GM12878 (cell line): Measurements from ENCODE around the gene IVD. TPM values are rescaled to one million over a fixed set of nuclear protein-coding genes. Genes with fewer than 3 reads are reported as not detected.

Experiments used
- ATAC-seq: fragments of 200-7000 bp; cut with Tn5 transposase; 3 replicates; pipeline ENCODE4 v1.9.1; 2020; ENCODE audit warnings: mild to moderate bottlenecking, moderate library complexity
- BruUV-seq: library from RNA; stranded (reverse); fragments of 400-500 nt; replicated peaks from 2 replicates; lab custom pipeline; 2021; lab: Mats Ljungman, UMichigan
- CTCF ChIA-PET: fragments of 300-600 bp; sonication (Branson Sonifier 250); formaldehyde crosslinking; extraction: SDS; loops from one replicate; lab custom pipeline; 2021; ENCODE audit warnings: inconsistent platforms; lab: Yijun Ruan, JAX
- POLR2A ChIA-PET: fragments of 350-600 bp; formaldehyde crosslinking; extraction: SDS; loops from one replicate; lab custom pipeline; 2021; ENCODE audit warnings: inconsistent platforms; lab: Charles Lee
- RAD21 ChIA-PET: fragments of 300-600 bp; sonication (Branson Sonifier 250); formaldehyde crosslinking; loops from one replicate; lab custom pipeline; 2023; ENCODE audit warnings: antibody characterized with exemption; ENCODE audit not compliant: unreplicated experiment; lab: Charles Lee
- SMC1A ChIA-PET: fragments of 300-600 bp; sonication (Branson Sonifier 250); formaldehyde crosslinking; loops from one replicate; lab custom pipeline; 2023; ENCODE audit not compliant: unreplicated experiment, uncharacterized antibody; lab: Charles Lee
- DNase-seq: peaks from one replicate; pipeline ENCODE4 v3.0.0-alpha.2; 2011; ENCODE audit warnings: low read depth, low spot score
- FAIRE-seq: peaks from 3 replicates; lab custom pipeline; 2011; peaks lifted over from hg19 to GRCh38; lab: Jason Lieb, UNC
- H2AFZ ChIP-seq: 2 replicates; pipeline ENCODE4 v1.6.0; 2011; ENCODE audit warnings: low read depth, low read length, control low read depth; ENCODE audit not compliant: control insufficient read depth
- H3K27ac ChIP-seq: 2 replicates; pipeline ENCODE4 v1.5.1; 2011; ENCODE audit warnings: control low read depth; ENCODE audit not compliant: control insufficient read depth, insufficient read depth
- H3K27me3 ChIP-seq, 2 experiments: replicated peaks in 1 of 2; 2 replicates each; pipeline versions ENCODE4 v1.6.0 to v1.6.1; 2011; ENCODE audit warnings: low read length in 1 of 2; ENCODE audit not compliant: control insufficient read depth in 2 of 2, insufficient read depth in 2 of 2
- H3K36me3 ChIP-seq, 2 experiments: 2 replicates each; pipeline ENCODE4 v1.5.1; 2011; ENCODE audit warnings: low read length in 1 of 2; ENCODE audit not compliant: control insufficient read depth in 2 of 2, insufficient read depth in 2 of 2
- H3K4me1 ChIP-seq: 2 replicates; pipeline ENCODE4 v1.6.1; 2011; ENCODE audit warnings: mild to moderate bottlenecking, low read length, moderate library complexity, mixed read lengths; ENCODE audit not compliant: control insufficient read depth, insufficient read depth
- H3K4me2 ChIP-seq: 2 replicates; pipeline ENCODE4 v1.6.0; 2011; ENCODE audit warnings: control low read depth; ENCODE audit not compliant: control insufficient read depth, insufficient read depth
- H3K4me3 ChIP-seq: fragments of 200-600 bp; sonication (generic); 2 replicates; pipeline ENCODE4 v1.5.1; 2016
- H3K79me2 ChIP-seq: 2 replicates; pipeline ENCODE4 v1.6.0; 2011; ENCODE audit warnings: low read length; ENCODE audit not compliant: control insufficient read depth, insufficient read depth
- H3K9ac ChIP-seq: 2 replicates; pipeline ENCODE4 v1.8.0; 2011; ENCODE audit warnings: low read length, control low read depth, mixed read lengths; ENCODE audit not compliant: control insufficient read depth, insufficient read depth
- H3K9me3 ChIP-seq: replicated peaks from 3 replicates; pipeline ENCODE4 v1.5.1; 2011; ENCODE audit warnings: mild to moderate bottlenecking, low read length; ENCODE audit not compliant: control insufficient read depth, insufficient read depth
- H4K20me1 ChIP-seq: 2 replicates; pipeline ENCODE4 v1.6.0; 2011; ENCODE audit not compliant: control insufficient read depth, insufficient read depth
- PKNOX1 ChIP-seq: fragments of 450-650 bp; IDR thresholded peaks from 2 replicates; pipeline ENCODE4 v1.6.1; 2016; ENCODE audit warnings: mild to moderate bottlenecking
- ZBED1 ChIP-seq: IDR thresholded peaks from 2 replicates; pipeline ENCODE4 v1.6.1; 2016; ENCODE audit warnings: borderline replicate concordance
- ZBTB11 ChIP-seq: fragments of 450-650 bp; formaldehyde crosslinking; IDR thresholded peaks from 2 replicates; pipeline ENCODE4 v1.5.0; 2022; ENCODE audit warnings: mild to moderate bottlenecking, missing genetic modification characterization
- WGBS: methylation state at CpG from one replicate; pipeline ENCODE4 v1.1.6; 2016; ENCODE audit warnings: low lambda C conversion rate; ENCODE audit not compliant: insufficient replicate concordance, insufficient coverage; ENCODE audit errors: missing lambda C conversion rate; 5-methylcytosine and 5-hydroxymethylcytosine counted together
- in situ Hi-C: fragments of 300-500 bp; cut with MboI; formaldehyde crosslinking; loops from 9 replicates; pipeline ENCODE4 v1.14.3; 2018; ENCODE audit warnings: mixed read lengths
- intact Hi-C: fragments of 100-400 bp; cut with micrococcal nuclease; formaldehyde crosslinking; loops from one replicate; pipeline ENCODE4 v1.14.2; 2022; ENCODE audit not compliant: unreplicated experiment
- polyA plus RNA-seq, 11 experiments: library from polyadenylated mRNA; depleted of rRNA in 4 of 11; unstranded in 6 of 11; stranded (reverse) in 5 of 11; fragments of >200 nt; fragmentation: Nextera tagmentation in 4 of 11; fragmentation: Illumina TruSeq in 1 of 11; extraction: Ambion mirVana in 4 of 11; extraction: Trizol in 1 of 11; gene quantifications; 1 replicate in 1 of 11; 2 replicates in 10 of 11; pipeline versions ENCODE4 v1.2.1 to v1.2.3, GENCODE V29; 2011 to 2016; ENCODE audit warnings: inconsistent platforms in 2 of 11, missing spikeins in 2 of 11, low read depth in 1 of 11
- total RNA-seq, 4 experiments: library from RNA; depleted of rRNA in 3 of 4; stranded (reverse); fragments of >200 nt in 3 of 4; fragmentation: Illumina TruSeq in 1 of 4; extraction: Trizol in 1 of 4; gene quantifications; 2 replicates each; pipeline versions ENCODE4 v1.2.1 to v1.2.3, GENCODE V29; 2013 to 2021
- TF ChIP-seq, protein P1 (sequence below): IDR thresholded peaks from 2 replicates; pipeline ENCODE4 v1.6.1; 2011; ENCODE audit warnings: mild to moderate bottlenecking, low read depth, low read length, moderate library complexity; ENCODE audit not compliant: insufficient replicate concordance

The IVD gene
- total and polyA plus RNA-seq, 10 of the 15 experiments (the other 5 are each of a cell fraction or from before 2014, with no cell fraction given), result 5.3 to 59.8 (median 45.7) TPM

GRCh38 chr15:40456738-40457137 lies 51.1 kb downstream of the IVD start:
- no peak overlapping the region for H3K27ac ChIP-seq
- H3K36me3 ChIP-seq, result peaks cover 6 to 17% of the 10 kb centered on the region in 2 experiments; a peak in 3 of 4 replicates
- ChIA-PET POLR2A (interaction anchor here (0.8 to 1.0 kb wide), 2 partner anchors 9 to 13 kb away, joined by 3 read pairs; no protein-coding TSS in a partner anchor), RAD21 (interaction anchor here (0.6 to 0.7 kb wide), 2 partner anchors 12 to 14 kb away, joined by 3 read pairs; no protein-coding TSS in a partner anchor), SMC1A (no interaction called here), CTCF (interaction anchor here (0.6 to 1.6 kb wide), 4 partner anchors 13 to 782 kb away, joined by 3 to 4 read pairs (median 4); no protein-coding TSS in a partner anchor)
- no peak for FAIRE-seq
- no peak for ATAC-seq
- no peaks in the 10 kb centered on the region for H4K20me1 ChIP-seq
- intact Hi-C loops, result no loop called here
- BruUV-seq, result no TSS peak
- no peak overlapping the region for H3K9ac ChIP-seq
- 67% methylated on average over 4 of the region's 4 CpGs for WGBS
- no peak overlapping the region for H3K4me3 ChIP-seq
- TF ChIP-seq, protein P1, sequence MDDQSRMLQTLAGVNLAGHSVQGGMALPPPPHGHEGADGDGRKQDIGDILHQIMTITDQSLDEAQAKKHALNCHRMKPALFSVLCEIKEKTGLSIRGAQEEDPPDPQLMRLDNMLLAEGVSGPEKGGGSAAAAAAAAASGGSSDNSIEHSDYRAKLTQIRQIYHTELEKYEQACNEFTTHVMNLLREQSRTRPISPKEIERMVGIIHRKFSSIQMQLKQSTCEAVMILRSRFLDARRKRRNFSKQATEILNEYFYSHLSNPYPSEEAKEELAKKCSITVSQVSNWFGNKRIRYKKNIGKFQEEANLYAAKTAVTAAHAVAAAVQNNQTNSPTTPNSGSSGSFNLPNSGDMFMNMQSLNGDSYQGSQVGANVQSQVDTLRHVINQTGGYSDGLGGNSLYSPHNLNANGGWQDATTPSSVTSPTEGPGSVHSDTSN, result no peak
- TF ChIP-seq PKNOX1 (no peak), ZBED1 (no peak), ZBTB11 (CRISPR knock-in tag) (no peak)
- no peaks in the 10 kb centered on the region for H3K27me3 ChIP-seq
- H3K79me2 ChIP-seq, result peaks cover 33% of the 10 kb centered on the region
- no peak overlapping the region for H2AFZ ChIP-seq
- in situ Hi-C loops, result no loop called here
- H3K4me2 ChIP-seq, result no peak overlapping the region
- no peaks in the 10 kb centered on the region for H3K9me3 ChIP-seq
- peaks cover 34% of the 10 kb centered on the region for H3K4me1 ChIP-seq
- DNase-seq, result no peak
